GM12892 (cell line): ENCODE results near the gene NDST1.

Source experiments
- DNase-seq: peaks from one replicate; pipeline ENCODE4 v3.0.0; 2011; ENCODE audit not compliant: insufficient read length
- FAIRE-seq: peaks from 2 replicates; lab custom pipeline; 2011; peaks lifted over from hg19 to GRCh38; lab: Jason Lieb, UNC
- POLR2A ChIP-seq: IDR thresholded peaks from 2 replicates; pipeline ENCODE4 v1.6.1; 2011; ENCODE audit warnings: low read depth, low read length, control low read depth
- POLR2AphosphoS5 ChIP-seq: IDR thresholded peaks from 2 replicates; pipeline ENCODE4 v1.6.1; 2011; ENCODE audit warnings: low read depth, low read length, control low read depth
- TAF1 ChIP-seq: IDR thresholded peaks from 2 replicates; pipeline ENCODE4 v1.6.1; 2011; ENCODE audit warnings: low read depth, mild to moderate bottlenecking, control low read depth, low read length, borderline replicate concordance

NDST1 gene

GRCh38 chr5:150490754-150491153, 17.2 kb upstream of the NDST1 start:
- no peak for DNase-seq
- no peak for FAIRE-seq

GRCh38 chr5:150491876-150492275, 16.1 kb upstream of the NDST1 start:
- TF ChIP-seq TAF1 (no peak), POLR2A (no peak), POLR2AphosphoS5 (no peak)
- FAIRE-seq, result no peak
- no peak for DNase-seq

More at GRCh38 chr5:150490754-150491153, 17.2 kb upstream of the NDST1 start:
- TF ChIP-seq POLR2A, result no peak

GRCh38 chr5:150492621-150493020, 15.3 kb upstream of the NDST1 start:
- no peak for FAIRE-seq

GRCh38 chr5:150496098-150496497, 11.8 kb upstream of the NDST1 start:
- DNase-seq (no peak), FAIRE-seq (no peak)
- TF ChIP-seq POLR2AphosphoS5, result no peak

More at GRCh38 chr5:150492621-150493020, 15.3 kb upstream of the NDST1 start:
- DNase-seq, result no peak
- TF ChIP-seq POLR2AphosphoS5 (no peak), POLR2A (no peak), TAF1 (no peak)

- no peak for DNase-seq
- FAIRE-seq, result no peak
- no peak for TF ChIP-seq POLR2AphosphoS5
- TF ChIP-seq POLR2A, result no peak
Observed at GRCh38 chr5:150496534-150496933, 11.4 kb upstream of the NDST1 start.

GRCh38 chr5:150497274-150497988, 10.5 kb upstream of the NDST1 start:
- DNase-seq (no peak), FAIRE-seq (no peak)
- TF ChIP-seq TAF1 (no peak), POLR2A (no peak), POLR2AphosphoS5 (no peak)

- no peak for TF ChIP-seq POLR2AphosphoS5
- no peak for TF ChIP-seq TAF1
- no peak for TF ChIP-seq POLR2A
- DNase-seq, result no peak
- no peak for FAIRE-seq
Observed at GRCh38 chr5:150497989-150498317, 10.0 kb upstream of the NDST1 start.

GRCh38 chr5:150498501-150498900, 9.4 kb upstream of the NDST1 start:
- no peak for DNase-seq
- FAIRE-seq, result no peak
- no peak for TF ChIP-seq POLR2AphosphoS5
- no peak for TF ChIP-seq TAF1
- no peak for TF ChIP-seq POLR2A

GRCh38 chr5:150498971-150499370, 9.0 kb upstream of the NDST1 start:
- TF ChIP-seq TAF1, result no peak
- no peak for TF ChIP-seq POLR2A
- no peak for TF ChIP-seq POLR2AphosphoS5
- DNase-seq, result no peak
- FAIRE-seq, result no peak

- DNase-seq, result no peak
- TF ChIP-seq POLR2AphosphoS5 (no peak), TAF1 (no peak), POLR2A (no peak)
- no peak for FAIRE-seq
Observed at GRCh38 chr5:150499437-150499956, 8.4 kb upstream of the NDST1 start.

- TF ChIP-seq POLR2AphosphoS5, result no peak
- TF ChIP-seq TAF1, result no peak
- TF ChIP-seq POLR2A, result no peak
- FAIRE-seq (no peak), DNase-seq (no peak)
Observed at GRCh38 chr5:150500328-150500841, 7.5 kb upstream of the NDST1 start.

GRCh38 chr5:150500905-150501304, 7.0 kb upstream of the NDST1 start:
- TF ChIP-seq POLR2AphosphoS5 (no peak), TAF1 (no peak), POLR2A (no peak)
- DNase-seq (no peak), FAIRE-seq (no peak)

- FAIRE-seq (no peak), DNase-seq (no peak)
- TF ChIP-seq TAF1 (no peak), POLR2A (no peak), POLR2AphosphoS5 (no peak)
Observed at GRCh38 chr5:150502106-150502505, 5.8 kb upstream of the NDST1 start.
